Activated CD8-positive, alpha-beta memory T cell treated with anti-CD3 and anti-CD28 coated beads for 1 hour (primary cell): ENCODE measurements around the gene MYLK2.
A peak's percentile ranks its signal among the peaks of the same experiment; 100 is the strongest.

Experiments used
- DNase-seq, 2 donors: peaks; one replicate each; pipeline ENCODE4 v3.0.0-alpha.2; 2020; ENCODE audit warnings: low read depth in 1 of 2; ENCODE audit errors: extremely low read depth in 1 of 2

Gene MYLK2

DNA sequence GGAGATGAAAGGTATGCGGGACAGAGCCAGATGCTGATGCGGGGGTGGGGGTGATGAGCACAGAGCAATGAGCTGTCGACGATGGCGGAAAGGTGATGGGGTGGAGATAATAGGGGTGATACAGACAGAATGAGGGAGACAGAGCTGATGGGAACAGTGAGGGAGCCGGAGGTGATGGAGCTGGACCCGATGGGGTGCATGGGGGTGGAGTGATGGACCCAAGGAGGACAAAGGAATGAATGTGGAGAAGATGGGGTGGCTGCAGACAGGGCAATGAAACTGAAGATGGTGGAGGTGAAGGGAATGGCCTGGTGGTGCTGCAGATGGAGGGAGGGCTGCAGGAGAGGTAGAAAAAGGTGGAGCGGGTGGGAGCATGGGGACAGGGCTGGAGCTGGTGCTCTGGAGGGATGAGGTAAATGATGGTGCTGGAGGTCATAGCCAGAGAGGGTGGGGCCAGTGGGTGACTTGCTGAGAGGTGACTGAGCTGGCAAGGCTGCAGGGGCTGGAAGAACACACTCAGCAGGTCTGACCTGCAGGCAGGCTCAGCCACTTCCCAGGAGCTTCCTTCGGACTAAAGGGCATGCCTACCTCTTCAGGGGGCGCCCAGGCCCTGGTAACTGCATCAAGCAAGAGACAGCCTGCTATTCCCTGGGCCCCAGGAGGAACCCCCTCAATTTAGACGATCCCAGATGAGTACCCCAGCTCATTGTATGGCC, 32.2 kb downstream of the MYLK2 start:
- no peak for DNase-seq

DNA sequence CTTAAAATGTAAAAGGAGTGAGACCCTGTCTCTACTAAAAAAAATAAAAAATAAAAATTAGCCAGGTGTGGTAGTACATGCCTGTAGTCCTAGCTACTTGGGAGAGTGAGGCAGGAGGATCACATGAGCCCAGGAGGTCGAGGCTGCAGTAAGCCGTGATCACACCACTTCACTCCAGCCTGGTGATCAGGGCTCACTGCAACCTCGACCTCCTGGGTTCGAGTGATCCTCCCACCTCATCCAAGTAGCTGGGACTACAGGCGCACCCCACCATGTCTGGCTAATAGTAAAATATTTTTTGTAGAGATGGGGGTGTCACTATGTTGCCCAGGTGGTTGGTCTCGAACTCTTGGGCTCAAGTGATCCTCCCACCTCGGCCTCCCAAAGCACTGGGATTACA, 34.3 kb downstream of the MYLK2 start:
- no peak for DNase-seq

DNA sequence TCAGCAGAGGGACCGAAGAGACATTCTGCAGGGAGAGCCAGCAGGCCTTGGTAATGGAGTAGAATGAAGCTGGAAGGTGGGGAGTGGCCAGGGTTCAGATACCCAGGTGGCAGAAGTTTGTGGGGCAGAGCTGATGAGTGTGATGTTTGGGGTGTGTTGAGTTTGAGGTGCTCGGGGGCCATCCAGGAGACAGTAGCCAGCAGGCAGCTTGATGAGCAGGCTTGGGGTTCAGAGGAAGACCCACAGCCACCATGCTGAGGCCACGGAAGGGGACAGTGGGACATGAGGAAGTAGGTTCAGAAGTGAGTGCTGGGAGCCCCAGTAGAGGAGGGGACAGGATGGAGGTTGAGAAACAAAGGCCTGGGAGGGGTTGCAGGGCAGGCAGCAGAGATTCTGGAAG, 37.4 kb downstream of the MYLK2 start:
- DNase-seq = no peak

DNA sequence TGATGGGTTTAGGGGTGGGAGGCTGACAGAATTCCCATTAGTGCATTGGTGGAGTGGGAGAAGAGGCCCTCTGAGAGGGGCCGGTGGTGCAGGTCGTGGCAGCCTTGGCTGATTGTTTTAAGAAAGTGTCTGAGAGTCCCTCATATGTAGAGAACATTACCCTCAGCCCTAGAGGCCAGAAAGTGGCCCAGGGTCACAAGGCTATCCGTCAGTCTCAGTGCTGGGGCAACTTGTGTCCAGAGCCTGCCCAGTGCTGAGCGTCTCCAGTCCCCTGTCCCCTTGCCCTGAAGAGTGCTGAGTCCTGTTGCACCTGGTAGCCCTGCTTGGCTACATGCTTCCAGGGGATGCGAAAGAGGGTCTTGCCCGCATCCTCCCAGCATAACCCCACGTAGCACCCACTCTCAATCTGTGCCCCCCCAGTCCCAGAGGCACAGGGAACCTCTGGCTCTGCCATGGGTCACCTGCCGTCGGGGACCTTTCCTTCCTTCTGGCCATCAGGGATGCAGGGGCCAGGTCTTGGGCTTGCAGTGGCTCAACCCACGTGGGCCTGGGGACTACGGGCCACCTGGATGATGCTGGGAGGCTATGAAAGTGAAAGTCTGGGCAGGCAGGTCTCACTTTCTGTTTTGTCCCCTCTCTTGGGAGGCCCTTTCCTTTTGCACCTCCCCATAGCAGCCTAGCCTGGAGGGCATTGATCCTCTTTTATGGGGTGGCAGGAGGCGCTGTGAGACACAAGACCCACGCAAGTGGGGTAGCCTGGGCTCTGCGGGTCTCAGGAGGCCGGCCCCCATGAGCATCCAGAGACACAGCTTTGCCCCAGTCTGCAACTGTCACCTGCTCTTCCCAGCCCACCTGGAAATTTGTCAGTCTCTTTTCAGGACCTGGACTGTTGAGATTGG, 39.0 kb downstream of the MYLK2 start:
- no peak for DNase-seq

GRCh38 chr20:31858760-31859083, 39.6 kb downstream of the MYLK2 start:
- DNase-seq = no peak

- no peak for DNase-seq
Measured at GRCh38 chr20:31859266-31859997, 40.3 kb downstream of the MYLK2 start.

DNA sequence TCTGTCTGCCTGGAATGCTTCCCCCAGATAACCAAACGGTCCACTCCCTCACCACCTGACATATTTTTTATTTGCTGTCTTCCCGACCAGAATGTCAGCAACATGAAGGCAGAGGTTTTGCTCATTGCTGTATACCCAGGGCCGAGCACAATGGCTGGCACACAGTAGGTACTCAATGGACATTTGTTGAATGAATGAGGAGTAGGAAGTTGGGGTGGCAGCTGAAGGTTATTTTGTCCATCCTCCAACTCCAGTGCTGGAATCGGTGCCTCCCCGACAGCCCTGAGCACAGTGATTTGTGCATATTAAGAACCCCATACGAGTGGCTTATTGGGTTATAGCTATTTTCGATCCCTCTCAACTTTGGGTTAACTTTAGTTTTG, 40.8 kb downstream of the MYLK2 start:
- DNase-seq = no peak

- no peak for DNase-seq
Measured at GRCh38 chr20:31860390-31861134, 41.4 kb downstream of the MYLK2 start.

DNA sequence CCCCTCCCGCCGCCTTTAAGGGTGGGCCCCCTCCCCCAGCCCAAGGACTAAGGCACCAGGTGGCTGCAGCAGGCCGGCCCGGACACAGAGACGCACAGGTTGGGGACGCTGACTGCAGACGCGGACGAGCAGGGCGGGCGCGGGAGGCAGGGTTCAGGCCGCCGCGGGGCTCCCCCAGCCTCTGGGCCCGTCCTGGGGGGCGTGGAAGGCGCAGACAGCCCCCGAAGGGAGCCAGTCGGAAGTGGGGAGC, 41.9 kb downstream of the MYLK2 start:
- no peak for DNase-seq

DNA sequence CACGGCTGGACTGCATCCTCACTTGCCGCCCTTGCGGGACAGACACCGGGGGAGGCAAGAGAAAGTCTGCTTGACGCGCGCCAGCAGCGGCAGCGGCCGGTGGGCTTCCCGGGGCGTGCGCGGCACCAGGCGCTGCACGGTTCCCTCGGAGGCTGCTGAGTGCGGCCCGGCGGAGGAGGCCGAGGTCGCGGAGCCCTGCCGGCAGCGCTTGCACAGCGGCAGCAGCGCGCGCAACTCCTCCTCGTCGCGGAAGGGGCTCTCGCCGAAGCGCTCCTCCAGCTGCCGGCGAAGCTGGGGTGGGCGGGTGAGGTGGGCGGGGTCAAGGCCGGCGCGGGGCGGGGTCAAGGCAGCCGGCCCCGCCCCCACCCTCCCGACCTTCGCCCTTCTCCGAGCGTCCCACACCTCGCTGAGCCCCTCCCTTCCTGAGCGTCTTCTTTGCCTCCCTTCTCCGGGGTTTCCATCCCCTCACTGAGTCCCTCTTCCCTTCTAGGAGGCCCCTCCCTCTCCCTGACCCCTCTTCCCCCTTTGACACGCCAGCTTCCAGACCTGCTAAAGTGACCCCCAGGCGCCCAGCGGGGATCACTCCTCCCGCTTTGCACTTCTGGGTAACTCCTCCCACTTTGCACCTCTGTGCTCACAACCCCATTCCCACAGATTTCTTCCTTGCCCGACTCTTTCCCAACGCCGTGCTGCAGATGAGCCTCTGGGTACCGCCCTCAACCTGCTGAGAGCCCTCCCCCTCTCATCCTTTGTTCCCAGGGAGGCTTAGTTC, 42.4 kb downstream of the MYLK2 start:
- peak; percentile 24 to 53 for DNase-seq

GRCh38 chr20:31862157-31862470, 43.0 kb downstream of the MYLK2 start:
- no peak for DNase-seq

DNA sequence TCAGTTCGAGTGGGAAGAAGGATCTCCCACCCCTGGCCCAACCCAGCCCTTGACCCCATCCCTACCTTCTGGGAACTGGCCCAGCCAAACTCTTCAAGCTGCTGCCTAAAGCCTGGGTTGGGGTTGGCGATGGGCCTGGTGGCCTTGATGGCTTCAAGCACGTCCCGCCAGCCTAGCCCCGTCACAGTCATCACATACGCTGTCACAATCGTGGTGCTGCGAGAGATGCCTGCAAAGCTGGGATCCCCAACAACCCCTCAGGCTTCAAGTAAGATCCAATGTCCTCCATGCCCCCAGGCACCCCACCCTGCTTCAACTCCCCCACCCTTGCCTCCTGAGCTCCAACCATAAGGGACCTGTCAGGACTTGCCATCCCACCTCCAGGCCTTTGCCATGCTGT, 43.4 kb downstream of the MYLK2 start:
- DNase-seq = no peak

- DNase-seq = no peak
Measured at GRCh38 chr20:31863296-31864085, 44.3 kb downstream of the MYLK2 start.

- DNase-seq = no peak
Measured at GRCh38 chr20:31864521-31865400, 45.6 kb downstream of the MYLK2 start.

DNA sequence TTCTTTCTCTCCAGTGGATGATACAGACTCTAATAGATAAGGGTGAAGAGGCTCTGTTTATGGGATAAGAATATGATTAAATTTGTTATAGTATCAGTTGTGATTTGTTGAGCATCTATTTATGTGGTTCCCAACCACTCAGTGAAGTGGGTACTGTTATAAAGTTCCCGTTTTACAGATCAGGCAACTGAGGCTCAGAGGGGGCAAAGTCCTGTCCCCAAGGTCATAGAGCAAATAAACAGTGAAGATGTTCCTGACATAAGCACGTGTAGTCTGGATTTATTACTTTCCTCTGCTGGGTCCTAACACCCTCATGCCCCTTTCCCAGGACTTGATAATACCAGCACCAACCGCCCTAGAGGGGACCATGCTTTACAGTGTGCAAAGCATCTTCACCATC, 47.1 kb downstream of the MYLK2 start:
- DNase-seq = no peak

DNA sequence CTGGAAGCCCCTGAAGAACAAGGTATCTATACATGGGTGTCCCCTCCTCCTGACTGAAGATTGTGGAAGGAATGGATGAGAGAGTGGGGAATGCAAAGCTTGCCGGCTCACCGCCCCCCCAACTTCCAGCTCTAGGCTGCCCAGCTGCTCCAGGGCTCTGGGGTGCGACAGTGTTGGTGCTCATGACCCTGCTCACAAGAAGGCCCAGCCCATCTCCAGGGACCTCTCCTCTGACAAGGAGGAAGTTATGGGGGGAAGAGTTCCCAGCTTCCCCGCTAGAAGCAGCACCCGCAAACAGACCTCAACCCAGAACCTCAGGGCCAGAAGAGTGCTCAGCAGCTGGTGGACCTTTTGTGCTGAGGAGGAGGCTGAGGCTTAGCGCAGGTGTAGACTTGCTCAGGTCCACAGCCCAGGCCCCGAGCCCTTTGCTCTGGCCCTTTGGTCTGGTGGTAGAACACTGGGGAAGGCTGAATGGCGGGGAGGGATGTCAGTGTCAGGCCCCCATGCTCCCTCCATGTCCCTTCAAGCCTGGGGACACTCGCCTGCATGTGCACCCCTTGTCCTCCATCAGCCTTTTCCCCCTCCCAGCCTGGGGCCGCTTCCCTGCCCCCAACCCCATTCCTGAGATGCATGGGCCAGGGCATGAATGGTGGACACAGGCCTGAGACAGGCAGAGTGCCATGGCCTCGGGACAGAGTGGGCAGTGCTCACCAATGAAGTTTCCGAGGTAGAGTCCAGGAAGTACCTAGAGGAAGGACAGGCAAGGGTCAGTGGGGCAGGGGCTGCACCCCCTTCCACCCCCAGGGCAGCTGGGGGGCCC, 49.9 kb downstream of the MYLK2 start:
- DNase-seq = no peak

DNA sequence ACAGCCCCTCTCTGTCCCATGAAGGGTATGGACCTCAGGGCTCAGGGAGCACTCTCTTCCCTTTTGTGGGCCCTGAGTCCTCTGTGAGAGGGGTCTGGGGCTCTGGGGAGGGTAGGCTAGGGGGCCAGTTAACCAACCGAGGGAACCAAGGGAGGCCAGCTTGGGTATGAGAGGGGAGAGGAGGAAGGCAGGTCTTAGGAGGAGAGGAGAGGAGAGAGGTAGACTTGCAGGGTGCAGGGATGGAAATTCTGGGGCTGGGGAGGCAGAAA, 50.5 kb downstream of the MYLK2 start:
- no peak for DNase-seq

DNA sequence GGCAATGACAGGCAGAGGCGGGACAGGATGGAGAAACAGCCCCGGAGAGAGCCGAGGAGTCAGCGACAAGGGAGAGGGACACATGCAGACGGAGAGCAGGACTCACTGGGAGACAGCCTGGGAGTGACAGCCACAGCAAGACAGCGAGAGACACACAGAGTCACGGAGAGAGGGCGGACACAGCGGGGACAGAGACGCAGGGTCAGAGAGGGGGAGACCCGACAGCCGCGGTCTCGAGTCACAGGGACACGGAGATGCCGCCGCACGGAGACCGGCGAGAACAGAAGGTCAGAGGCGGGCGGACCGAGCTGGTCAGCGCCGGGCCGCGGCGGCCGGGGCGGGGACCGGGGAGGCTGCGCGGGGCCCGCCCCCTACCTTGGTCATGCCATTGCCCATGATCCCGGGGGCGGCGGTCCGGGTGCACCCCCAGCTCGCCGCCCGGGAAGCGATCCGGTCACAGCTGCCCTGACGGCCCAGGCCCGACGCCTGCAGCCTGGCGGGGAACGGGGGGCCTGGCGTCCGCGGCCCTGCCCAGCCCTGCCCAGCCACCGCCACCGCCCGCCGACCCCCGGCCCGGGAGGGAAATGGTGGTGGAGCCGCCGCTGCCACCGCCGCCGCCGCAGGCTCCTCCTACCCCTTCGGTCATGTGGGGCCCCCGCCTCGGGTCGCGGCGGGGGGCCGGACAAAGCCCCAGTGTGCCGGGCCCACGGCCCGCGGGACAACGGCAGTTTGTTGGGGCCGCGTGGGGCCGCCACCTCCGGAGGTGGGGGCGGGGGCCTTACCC, 51.0 kb downstream of the MYLK2 start, which contains the start of the genes DUSP15 and TTLL9:
Gene DUSP15, minus strand, starts transcription at position 586 of the 784 bp plus-strand sequence. Its CDS starts 190 bp downstream, at position 396.
Gene TTLL9, plus strand, starts transcription at position 693 of the 784 bp plus-strand sequence. CDS start 493 bp downstream, outside the sequence.
- no peak for DNase-seq
